ENCODE measurements around the gene LTN1.

DNA sequence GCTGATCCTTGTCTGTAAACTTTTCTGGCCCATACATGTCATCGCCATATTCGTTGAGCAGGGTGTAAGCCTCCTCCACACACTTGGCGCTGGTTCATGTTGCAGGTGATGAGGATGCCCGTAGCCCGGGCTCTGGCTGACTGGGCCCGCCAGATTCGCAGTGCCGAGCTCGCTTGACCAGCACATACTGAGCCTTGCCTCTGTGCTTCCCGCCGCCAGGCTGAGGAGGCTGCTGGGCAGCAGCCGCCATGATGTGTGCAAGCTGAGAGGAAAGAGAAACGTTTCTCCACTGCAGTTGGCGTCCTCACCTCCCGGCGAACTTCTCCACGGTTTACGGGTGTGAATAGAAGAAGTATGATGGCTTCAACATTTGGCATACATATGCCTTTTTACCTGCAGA lies 89.2 kb downstream of the LTN1 start:
- TF ChIP-seq, protein P1, sequence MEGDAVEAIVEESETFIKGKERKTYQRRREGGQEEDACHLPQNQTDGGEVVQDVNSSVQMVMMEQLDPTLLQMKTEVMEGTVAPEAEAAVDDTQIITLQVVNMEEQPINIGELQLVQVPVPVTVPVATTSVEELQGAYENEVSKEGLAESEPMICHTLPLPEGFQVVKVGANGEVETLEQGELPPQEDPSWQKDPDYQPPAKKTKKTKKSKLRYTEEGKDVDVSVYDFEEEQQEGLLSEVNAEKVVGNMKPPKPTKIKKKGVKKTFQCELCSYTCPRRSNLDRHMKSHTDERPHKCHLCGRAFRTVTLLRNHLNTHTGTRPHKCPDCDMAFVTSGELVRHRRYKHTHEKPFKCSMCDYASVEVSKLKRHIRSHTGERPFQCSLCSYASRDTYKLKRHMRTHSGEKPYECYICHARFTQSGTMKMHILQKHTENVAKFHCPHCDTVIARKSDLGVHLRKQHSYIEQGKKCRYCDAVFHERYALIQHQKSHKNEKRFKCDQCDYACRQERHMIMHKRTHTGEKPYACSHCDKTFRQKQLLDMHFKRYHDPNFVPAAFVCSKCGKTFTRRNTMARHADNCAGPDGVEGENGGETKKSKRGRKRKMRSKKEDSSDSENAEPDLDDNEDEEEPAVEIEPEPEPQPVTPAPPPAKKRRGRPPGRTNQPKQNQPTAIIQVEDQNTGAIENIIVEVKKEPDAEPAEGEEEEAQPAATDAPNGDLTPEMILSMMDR (IDR thresholded peaks at IDR 0.05; ENCODE audit: insufficient read depth, low read length, poor library complexity, severe bottlenecking): no peak
- no peak for TF ChIP-seq EZH2phosphoT487 (conservative IDR thresholded peaks at IDR 0.05; ENCODE audit: low read length)

Measured in SU-DHL-6 (cell line).